Hematopoietic multipotent progenitor cell treated with erythropoietin and hydrocortisone succinate and interleukin-3 and kit ligand, for 8 days (in vitro differentiated cells): ENCODE data around the gene WBP2.

Experiments
- DNase-seq: peaks from one replicate; pipeline ENCODE4 v3.0.0-alpha.2; 2015

Gene WBP2

GRCh38 chr17:75826561-75827307 is 28.4 kb downstream of the WBP2 start:
- DNase-seq, result no peak

GRCh38 chr17:75825748-75826370 is 29.3 kb downstream of the WBP2 start:
- no peak for DNase-seq

GRCh38 chr17:75825149-75825552 is 30.0 kb downstream of the WBP2 start:
- no peak for DNase-seq

GRCh38 chr17:75824666-75825065 is 30.5 kb downstream of the WBP2 start:
- DNase-seq, result no peak

GRCh38 chr17:75824050-75824552 is 31.0 kb downstream of the WBP2 start:
- no peak for DNase-seq

GRCh38 chr17:75823257-75824041 is 31.7 kb downstream of the WBP2 start:
- no peak for DNase-seq

- no peak for DNase-seq
Measured at GRCh38 chr17:75822800-75823166, 32.4 kb downstream of the WBP2 start.

- DNase-seq, result no peak
Measured at GRCh38 chr17:75822119-75822799, 32.9 kb downstream of the WBP2 start.

- no peak for DNase-seq
Measured at GRCh38 chr17:75821552-75821951, 33.6 kb downstream of the WBP2 start.

GRCh38 chr17:75820094-75821080 is 34.7 kb downstream of the WBP2 start:
- no peak for DNase-seq

- no peak for DNase-seq
Measured at GRCh38 chr17:75819678-75820077, 35.5 kb downstream of the WBP2 start.

- DNase-seq, result no peak
Measured at GRCh38 chr17:75819116-75819515, 36.0 kb downstream of the WBP2 start.

GRCh38 chr17:75818326-75818885 is 36.7 kb downstream of the WBP2 start:
- no peak for DNase-seq

- DNase-seq, result no peak
Measured at GRCh38 chr17:75817571-75817970, 37.6 kb downstream of the WBP2 start.

GRCh38 chr17:75816693-75817092 is 38.4 kb downstream of the WBP2 start:
- DNase-seq, result no peak

GRCh38 chr17:75815399-75815798 is 39.7 kb downstream of the WBP2 start:
- no peak for DNase-seq

GRCh38 chr17:75814900-75815373 is 40.2 kb downstream of the WBP2 start:
- DNase-seq, result no peak

GRCh38 chr17:75814021-75814395 is 41.1 kb downstream of the WBP2 start:
- no peak for DNase-seq

GRCh38 chr17:75813081-75814020 is 41.8 kb downstream of the WBP2 start:
- no peak for DNase-seq
